Common myeloid progenitor, CD34-positive (primary cell): ENCODE results near the gene MEGF6.

Experiments used
- CTCF ChIA-PET: fragments of 350-600 bp; sonication (Branson Sonifier 250); formaldehyde crosslinking; loops from one replicate; lab custom pipeline; 2021; ENCODE audit warnings: antibody characterized with exemption; lab: Charles Lee
- POLR2A ChIA-PET: fragments of 350-600 bp; sonication (Branson Sonifier 250); formaldehyde crosslinking; loops from one replicate; lab custom pipeline; 2021; ENCODE audit warnings: antibody characterized with exemption; lab: Charles Lee
- DNase-seq, 3 donors: peaks; one replicate each; pipeline versions ENCODE4 v3.0.0 to v3.0.0-alpha.2; 2013
- H3K27ac ChIP-seq, 2 experiments: 1 replicate in 1 of 2; 2 replicates in 1 of 2; pipeline ENCODE4 v1.7.0; 2013; ENCODE audit warnings: inconsistent platforms in 2 of 2, low read length in 2 of 2, mild to moderate bottlenecking in 2 of 2, low read depth in 1 of 2, moderate library complexity in 1 of 2; ENCODE audit not compliant: severe bottlenecking in 2 of 2, insufficient read depth in 1 of 2, poor library complexity in 1 of 2
- H3K27me3 ChIP-seq, 5 experiments: replicated peaks in 2 of 5; 1 replicate in 3 of 5; 2 replicates in 2 of 5; pipeline versions ENCODE4 v1.6.1 to v1.7.0; 2013; ENCODE audit warnings: low read length in 4 of 5, mild to moderate bottlenecking in 2 of 5, moderate library complexity in 2 of 5, inconsistent platforms in 1 of 5; ENCODE audit not compliant: insufficient read depth in 5 of 5, control insufficient read depth in 4 of 5
- H3K36me3 ChIP-seq, 4 experiments: 1 replicate in 2 of 4; 2 replicates in 2 of 4; pipeline versions ENCODE4 v1.6.1 to v1.7.0; 2013; ENCODE audit warnings: low read length in 3 of 4, control low read depth in 1 of 4, mild to moderate bottlenecking in 1 of 4; ENCODE audit not compliant: control insufficient read depth in 4 of 4, insufficient read depth in 4 of 4
- H3K4me1 ChIP-seq, 4 experiments: 1 replicate in 3 of 4; 2 replicates in 1 of 4; pipeline versions ENCODE4 v1.6.1 to v1.7.1; 2013; ENCODE audit warnings: low read length in 3 of 4, mild to moderate bottlenecking in 3 of 4, control low read depth in 1 of 4, inconsistent platforms in 1 of 4, moderate library complexity in 1 of 4; ENCODE audit not compliant: control insufficient read depth in 4 of 4, insufficient read depth in 4 of 4; ENCODE audit errors: control extremely low read depth in 1 of 4
- H3K4me3 ChIP-seq, 7 experiments: 1 replicate in 4 of 7; 2 replicates in 3 of 7; pipeline versions ENCODE4 v1.5.1 to v1.7.0; 2013; ENCODE audit warnings: mild to moderate bottlenecking in 7 of 7, low read length in 6 of 7, moderate library complexity in 6 of 7, inconsistent platforms in 2 of 7, low read depth in 2 of 7, control low read depth in 1 of 7; ENCODE audit not compliant: insufficient read depth in 4 of 7, control insufficient read depth in 1 of 7; ENCODE audit errors: extremely low read depth in 1 of 7
- H3K9me3 ChIP-seq, 5 experiments: 1 replicate in 4 of 5; 2 replicates in 1 of 5; pipeline versions ENCODE4 v1.6.1 to v1.7.1; 2013; ENCODE audit warnings: low read length in 4 of 5, mild to moderate bottlenecking in 2 of 5, inconsistent platforms in 1 of 5, low read depth in 1 of 5, moderate library complexity in 1 of 5; ENCODE audit not compliant: control insufficient read depth in 4 of 5, insufficient read depth in 2 of 5; ENCODE audit errors: control extremely low read depth in 1 of 5
- WGBS: methylation state at CpG from one replicate; pipeline ENCODE4 v1.1.5; 2013; ENCODE audit not compliant: insufficient coverage; 5-methylcytosine and 5-hydroxymethylcytosine counted together

Gene MEGF6

GRCh38 chr1:3555131-3555920 lies 56.0 kb downstream of the MEGF6 start:
- POLR2A ChIA-PET = no interaction called here
- H3K9me3 ChIP-seq = peaks cover 0 to 10% (median 4%) of the 10 kb centered on the region in 5 experiments
- 97% methylated on average over 23 of the region's 25 CpGs for WGBS
- H3K27me3 ChIP-seq = no peaks in the 10 kb centered on the region
- H3K27ac ChIP-seq = no peak overlapping the region
- no peak for DNase-seq
- H3K4me3 ChIP-seq = no peak overlapping the region
- no peaks in the 10 kb centered on the region for H3K4me1 ChIP-seq
- H3K36me3 ChIP-seq = peaks cover 2 to 10% (median 8%) of the 10 kb centered on the region in 4 experiments
- CTCF ChIA-PET = interaction anchor here (0.9 to 2.0 kb wide), 7 partner anchors 9 to 65 kb away, joined by 3 to 5 read pairs (median 3); no protein-coding TSS in a partner anchor

GRCh38 chr1:3553940-3554223 lies 57.4 kb downstream of the MEGF6 start:
- Histone ChIP-seq H3K27me3 (no peaks in the 10 kb centered on the region), H3K36me3 (peaks cover 2 to 10% (median 7%) of the 10 kb centered on the region in 4 experiments), H3K9me3 (peaks cover 0 to 5% (median 1%) of the 10 kb centered on the region in 5 experiments), H3K27ac (no peak overlapping the region), H3K4me1 (no peaks in the 10 kb centered on the region), H3K4me3 (no peak overlapping the region)
- WGBS = 97% methylated on average over 11 of the region's 11 CpGs
- CTCF ChIA-PET = interaction anchor here (1.9 kb wide), 1 partner anchor 10 kb away, joined by 6 read pairs; no protein-coding TSS in a partner anchor
- DNase-seq = no peak
- POLR2A ChIA-PET = no interaction called here

GRCh38 chr1:3553166-3553939 lies 58.0 kb downstream of the MEGF6 start:
- ChIA-PET POLR2A (no interaction called here), CTCF (interaction anchor here (1.9 kb wide), 1 partner anchor 11 kb away, joined by 6 read pairs; no protein-coding TSS in a partner anchor)
- no peak for DNase-seq

GRCh38 chr1:3552751-3553150 lies 58.6 kb downstream of the MEGF6 start:
- Histone ChIP-seq H3K4me1 (no peaks in the 10 kb centered on the region), H3K36me3 (peaks cover 2 to 6% (median 4%) of the 10 kb centered on the region in 4 experiments), H3K9me3 (no peaks in the 10 kb centered on the region), H3K27me3 (no peaks in the 10 kb centered on the region), H3K4me3 (no peak overlapping the region), H3K27ac (no peak overlapping the region)
- ChIA-PET CTCF (interaction anchor here (1.2 to 1.9 kb wide), 2 partner anchors 11 to 31 kb away, joined by 3 to 6 read pairs; no protein-coding TSS in a partner anchor), POLR2A (no interaction called here)
- 92% methylated on average over 6 of the region's 6 CpGs for WGBS
- no peak for DNase-seq

More at GRCh38 chr1:3553166-3553939, 58.0 kb downstream of the MEGF6 start:
- H3K27ac ChIP-seq = no peak overlapping the region
- no peak overlapping the region for H3K4me3 ChIP-seq
- 96% methylated on average over 17 of the region's 27 CpGs for WGBS
- no peaks in the 10 kb centered on the region for H3K27me3 ChIP-seq
- no peaks in the 10 kb centered on the region for H3K4me1 ChIP-seq
- H3K36me3 ChIP-seq = peaks cover 2 to 8% (median 5%) of the 10 kb centered on the region in 4 experiments
- H3K9me3 ChIP-seq = peaks cover 0 to 1% (median 0%) of the 10 kb centered on the region in 5 experiments

GRCh38 chr1:3552176-3552575 lies 59.1 kb downstream of the MEGF6 start:
- Histone ChIP-seq H3K4me3 (no peak overlapping the region), H3K27me3 (no peaks in the 10 kb centered on the region), H3K27ac (no peak overlapping the region), H3K9me3 (no peaks in the 10 kb centered on the region), H3K36me3 (peaks cover 2 to 6% (median 4%) of the 10 kb centered on the region in 4 experiments), H3K4me1 (no peaks in the 10 kb centered on the region)
- no peak for DNase-seq
- POLR2A ChIA-PET = no interaction called here
- CTCF ChIA-PET = interaction anchor here (1.2 to 1.8 kb wide), 2 partner anchors 10 to 31 kb away, joined by 3 to 6 read pairs; no protein-coding TSS in a partner anchor
- 95% methylated on average over 12 of the region's 14 CpGs for WGBS

GRCh38 chr1:3551711-3552110 lies 59.6 kb downstream of the MEGF6 start:
- 98% methylated on average over 8 of the region's 10 CpGs for WGBS
- H3K27ac ChIP-seq = no peak overlapping the region
- H3K27me3 ChIP-seq = no peaks in the 10 kb centered on the region
- H3K4me3 ChIP-seq = no peak overlapping the region
- peaks cover 2 to 6% (median 4%) of the 10 kb centered on the region in 4 experiments for H3K36me3 ChIP-seq
- H3K9me3 ChIP-seq = no peaks in the 10 kb centered on the region
- POLR2A ChIA-PET = no interaction called here
- CTCF ChIA-PET = interaction anchor here (1.2 to 1.8 kb wide), 2 partner anchors 9 to 30 kb away, joined by 3 to 6 read pairs; no protein-coding TSS in a partner anchor
- DNase-seq = no peak
- no peaks in the 10 kb centered on the region for H3K4me1 ChIP-seq
